Heart left ventricle (tissue), 16 donors: Measurements from ENCODE around the gene EPHA6. TPM values are rescaled to one million over a fixed set of nuclear protein-coding genes. Genes with fewer than 3 reads are reported as not detected.

Experiments
- ATAC-seq, 4 donors: fragments of 200-7000 bp; cut with Tn5 transposase; one replicate each; pipeline ENCODE4 v1.9.1; 2020 to 2022; ENCODE audit warnings: moderate library complexity in 4 of 4, mild to moderate bottlenecking in 3 of 4, moderate number of reproducible peaks in 1 of 4
- DNase-seq, 5 donors: peaks; one replicate each; pipeline ENCODE4 v3.0.0-alpha.2; 2020
- H3K27ac ChIP-seq, 12 donors: fragments of 200-600 bp; sonication (generic) in 4 of 12; one replicate each; pipeline versions ENCODE4 v1.5.0 to v1.8.0; 2016 to 2022; ENCODE audit warnings: mild to moderate bottlenecking in 2 of 12
- H3K27me3 ChIP-seq, 9 donors: fragments of 200-600 bp; sonication (generic) in 2 of 9; one replicate each; pipeline versions ENCODE4 v1.5.1 to v1.8.0; 2016 to 2022; ENCODE audit warnings: mild to moderate bottlenecking in 3 of 9
- H3K36me3 ChIP-seq, 9 donors: fragments of 200-600 bp; sonication (generic) in 2 of 9; one replicate each; pipeline versions ENCODE4 v1.5.0 to v1.8.0; 2018 to 2022; ENCODE audit warnings: mild to moderate bottlenecking in 2 of 9
- H3K4me1 ChIP-seq, 12 donors: fragments of 200-600 bp; sonication (generic) in 4 of 12; one replicate each; pipeline versions ENCODE4 v1.5.0 to v1.8.0; 2016 to 2022; ENCODE audit warnings: mild to moderate bottlenecking in 3 of 12
- H3K4me3 ChIP-seq, 12 donors: fragments of 200-600 bp; sonication (generic) in 4 of 12; one replicate each; pipeline versions ENCODE4 v1.5.0 to v1.8.0; 2017 to 2022; ENCODE audit warnings: mild to moderate bottlenecking in 9 of 12, moderate library complexity in 4 of 12
- H3K9me3 ChIP-seq, 12 donors: fragments of 200-600 bp; sonication (generic) in 4 of 12; one replicate each; pipeline versions ENCODE4 v1.5.0 to v1.8.0; 2016 to 2022; ENCODE audit warnings: mild to moderate bottlenecking in 1 of 12
- CTCF ChIP-seq, 12 donors: fragments of 200-600 bp; sonication (generic) in 4 of 12; IDR thresholded peaks; one replicate each; pipeline versions ENCODE4 v1.5.0 to v1.8.0; 2018 to 2022; ENCODE audit warnings: antibody characterized with exemption in 12 of 12, mild to moderate bottlenecking in 5 of 12
- POLR2A ChIP-seq, 2 donors: fragments of 450-650 bp; IDR thresholded peaks; one replicate each; pipeline ENCODE4 v1.6.1; 2017; ENCODE audit warnings: antibody characterized with exemption in 2 of 2, mild to moderate bottlenecking in 2 of 2, moderate library complexity in 2 of 2
- WGBS, 4 donors: extraction: QIAGEN DNeasy Blood & Tissue Kit in 2 of 4; methylation state at CpG; one replicate each; pipeline versions ENCODE4 v1.1.5 to v1.1.7; 2013 to 2018; 5-methylcytosine and 5-hydroxymethylcytosine counted together
- intact Hi-C, 10 donors: fragments of 100-400 bp; cut with DNase I; formaldehyde crosslinking; loops; one replicate each; pipeline versions ENCODE4 v1.11.1 to v1.14.2; 2022
- polyA plus RNA-seq, 2 donors: library from polyadenylated mRNA; stranded (reverse); fragments of 200-250 nt; gene quantifications; one replicate each; pipeline ENCODE4 v1.2.3, GENCODE V29; 2013
- total RNA-seq, 9 donors: library from RNA; depleted of rRNA in 2 of 9; stranded (reverse); fragments of >200 nt in 2 of 9; fragmentation: NEBNext Ultra II Directional in 3 of 9; extraction: Animal tissue kit (Norgen Biotek cat#: 25700) in 3 of 9; gene quantifications; one replicate each; pipeline versions ENCODE4 v1.1.0 to v1.2.4, GENCODE V29; 2016 to 2023
- donor health status: ischemic (EF 13 %, LVEDD 7.1; RV severe dilation, severe dysfunction).
- donor health status: healthy with polysubstance abuse.
- donor health status: DM: no; HTN: yes; CAD: no.
- donor health status: DM: no; HTN: no; CAD: no.
- donor health status: ischemic (EF 25% LVEDD 6.9; RV normal size, moderate dysfunction).
- donor health status: ischemic (EF 25% LVEDD 5.7; RV mildly dilated, moderate dysfunction).
- donor health status: healthy.
- donor health status: DM: yes; HTN: yes; CAD: no.
- donor health status: ischemic (EF 35%, LVEDD 5.7; RV mildly dilated, moderate dysfunction).
- donor health status: nonischemic (EF 11% LVEDD 7.7; RV severe dilation, severe dysfunction).
- donor health status: DM: yes; HTN: yes; CAD: no.
- donor health status: PGD.
- donor health status: ischemic (EF 29% LVEDD 5.4; RV normal size, mild dysfunction).
- donor health status: nonischemic (EF 23%, LVEDD 6.1; RV moderate dilation, normal function).

EPHA6 gene
- total and polyA plus RNA-seq, 11 donors: 0.28 to 1.2 (median 0.42) TPM; not detected in 6

GRCh38 chr3:97699889-97700288, 885.5 kb downstream of the EPHA6 start:
- Histone ChIP-seq H3K27ac (no peak overlapping the region), H3K36me3 (no peaks in the 10 kb centered on the region), H3K4me1 (no peaks in the 10 kb centered on the region), H3K9me3 (no peaks in the 10 kb centered on the region), H3K27me3 (no peaks in the 10 kb centered on the region), H3K4me3 (no peak overlapping the region)
- no peak for DNase-seq
- intact Hi-C loops: no loop called here
- 92 to 96% (median 95%) methylated on average over 2 of the region's 2 CpGs for WGBS, 4 donors
- no peak for TF ChIP-seq POLR2A (IDR thresholded peaks at IDR 0.05)
- no peak for TF ChIP-seq CTCF (IDR thresholded peaks at IDR 0.05)
- ATAC-seq: no peak

- no peak for ATAC-seq
- 69 to 87% (median 83%) methylated on average over 2 of the region's 2 CpGs for WGBS, 4 donors
Observed at GRCh38 chr3:97705764-97706163, 891.4 kb downstream of the EPHA6 start.

GRCh38 chr3:97706226-97706625, 891.8 kb downstream of the EPHA6 start:
- Histone ChIP-seq H3K4me3 (no peak overlapping the region), H3K4me1 (no peaks in the 10 kb centered on the region), H3K27ac (no peak overlapping the region), H3K36me3 (no peaks in the 10 kb centered on the region), H3K9me3 (no peaks in the 10 kb centered on the region), H3K27me3 (no peaks in the 10 kb centered on the region)
- intact Hi-C loops: no loop called here
- no peak for TF ChIP-seq CTCF (IDR thresholded peaks at IDR 0.05)
- no peak for TF ChIP-seq POLR2A (IDR thresholded peaks at IDR 0.05)
- no peak for ATAC-seq
- WGBS, 4 donors: 87 to 92% (median 90%) methylated on average over 4 of the region's 4 CpGs
- no peak for DNase-seq

More at GRCh38 chr3:97705764-97706163, 891.4 kb downstream of the EPHA6 start:
- Histone ChIP-seq H3K4me3 (no peak overlapping the region), H3K27ac (no peak overlapping the region), H3K4me1 (no peaks in the 10 kb centered on the region), H3K36me3 (no peaks in the 10 kb centered on the region), H3K9me3 (no peaks in the 10 kb centered on the region), H3K27me3 (no peaks in the 10 kb centered on the region)
- DNase-seq: no peak
- TF ChIP-seq CTCF (IDR thresholded peaks at IDR 0.05): no peak
- no peak for TF ChIP-seq POLR2A (IDR thresholded peaks at IDR 0.05)
- intact Hi-C loops: no loop called here

GRCh38 chr3:97711654-97712053, 897.3 kb downstream of the EPHA6 start:
- intact Hi-C loops: loop anchor here in 1 of 10 donors (10.0 kb wide), 1 partner anchor 847 kb away; no protein-coding TSS in a partner anchor
- ATAC-seq (no peak), DNase-seq (no peak)
- no peaks in the 10 kb centered on the region for H3K27me3 ChIP-seq
- H3K4me3 ChIP-seq: no peak overlapping the region
- no peaks in the 10 kb centered on the region for H3K9me3 ChIP-seq
- no peaks in the 10 kb centered on the region for H3K36me3 ChIP-seq
- no peaks in the 10 kb centered on the region for H3K4me1 ChIP-seq
- no peak overlapping the region for H3K27ac ChIP-seq
- TF ChIP-seq CTCF (IDR thresholded peaks at IDR 0.05) (no peak), POLR2A (IDR thresholded peaks at IDR 0.05) (no peak)
